ENCODE results near the gene EPB41L1. TPM values are rescaled to one million over a fixed set of nuclear protein-coding genes. Genes with fewer than 3 reads are reported as not detected.

Gene EPB41L1
- total RNA-seq, 1 donor, result 18.1 TPM

- no peak overlapping the region for H3K4me3 ChIP-seq (ENCODE audit: low read depth, low read length)
- no peak for DNase-seq (ENCODE audit: low read depth)
- TF ChIP-seq CTCF (IDR thresholded peaks at IDR 0.05; ENCODE audit: insufficient read depth, low read length), result no peak
Observed at GRCh38 chr20:36246401-36246800, 91.9 kb downstream of the EPB41L1 start.

GRCh38 chr20:36248836-36249235 lies 94.3 kb downstream of the EPB41L1 start:
- DNase-seq (ENCODE audit: low read depth), result no peak
- no peak for TF ChIP-seq CTCF (IDR thresholded peaks at IDR 0.05; ENCODE audit: insufficient read depth, low read length)
- H3K4me3 ChIP-seq (ENCODE audit: low read depth, low read length), result no peak overlapping the region

- H3K4me3 ChIP-seq (ENCODE audit: low read depth, low read length), result no peak overlapping the region
- no peak for DNase-seq (ENCODE audit: low read depth)
- TF ChIP-seq CTCF (IDR thresholded peaks at IDR 0.05; ENCODE audit: insufficient read depth, low read length), result no peak
Observed at GRCh38 chr20:36249450-36249849, 94.9 kb downstream of the EPB41L1 start.

- H3K4me3 ChIP-seq (ENCODE audit: low read depth, low read length), result no peak overlapping the region
- DNase-seq (ENCODE audit: low read depth), result no peak
- TF ChIP-seq CTCF (IDR thresholded peaks at IDR 0.05; ENCODE audit: insufficient read depth, low read length), result no peak
Observed at GRCh38 chr20:36251426-36251825, 96.9 kb downstream of the EPB41L1 start.

- H3K4me3 ChIP-seq (ENCODE audit: low read depth, low read length), result no peak overlapping the region
- no peak for DNase-seq (ENCODE audit: low read depth)
- no peak for TF ChIP-seq CTCF (IDR thresholded peaks at IDR 0.05; ENCODE audit: insufficient read depth, low read length)
Observed at GRCh38 chr20:36252511-36252910, 98.0 kb downstream of the EPB41L1 start.

- TF ChIP-seq CTCF (IDR thresholded peaks at IDR 0.05; ENCODE audit: insufficient read depth, low read length), result no peak
- no peak for DNase-seq (ENCODE audit: low read depth)
- H3K4me3 ChIP-seq (ENCODE audit: low read depth, low read length), result no peak overlapping the region
Observed at GRCh38 chr20:36253036-36253435, 98.5 kb downstream of the EPB41L1 start.

- H3K4me3 ChIP-seq (ENCODE audit: low read depth, low read length), result no peak overlapping the region
- DNase-seq (ENCODE audit: low read depth), result no peak
- TF ChIP-seq CTCF (IDR thresholded peaks at IDR 0.05; ENCODE audit: insufficient read depth, low read length), result no peak
Observed at GRCh38 chr20:36254076-36254475, 99.5 kb downstream of the EPB41L1 start.
